GM19240 (cell line): Measurements from ENCODE around the gene DHX38.

Experiments
- DNase-seq: peaks from one replicate; pipeline ENCODE4 v3.0.0; 2011; ENCODE audit warnings: low spot score; ENCODE audit not compliant: insufficient read length

The DHX38 gene

DNA sequence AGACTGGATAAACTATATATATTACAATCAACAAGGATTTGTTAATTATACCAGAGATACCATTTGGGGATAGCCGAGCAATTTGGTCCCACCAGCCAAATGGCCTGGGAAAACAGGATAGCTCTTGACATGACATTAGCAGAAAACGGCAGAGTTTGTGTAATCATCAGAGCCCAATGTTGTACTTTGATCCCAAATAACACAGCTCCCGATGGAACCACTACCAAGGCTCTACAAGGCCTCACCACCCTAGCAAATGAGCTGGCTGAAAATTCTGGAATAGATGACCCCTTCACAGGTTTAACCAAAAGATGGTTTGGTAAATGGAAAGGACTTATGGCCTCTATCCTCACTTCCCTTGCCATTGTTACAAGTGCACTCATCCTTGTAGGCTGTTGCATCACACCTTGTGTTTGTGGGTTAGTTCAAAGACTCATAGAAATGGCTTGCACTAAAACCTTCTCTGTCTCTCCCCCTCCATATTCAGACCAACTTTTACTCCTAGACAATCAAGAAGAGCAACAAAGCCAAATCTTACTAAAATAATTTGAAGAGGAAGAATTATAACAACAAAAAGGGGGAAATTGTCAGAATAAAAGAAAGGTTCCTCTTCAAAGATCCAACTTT, 9.8 kb upstream of the DHX38 start:
- no peak for DNase-seq

DNA sequence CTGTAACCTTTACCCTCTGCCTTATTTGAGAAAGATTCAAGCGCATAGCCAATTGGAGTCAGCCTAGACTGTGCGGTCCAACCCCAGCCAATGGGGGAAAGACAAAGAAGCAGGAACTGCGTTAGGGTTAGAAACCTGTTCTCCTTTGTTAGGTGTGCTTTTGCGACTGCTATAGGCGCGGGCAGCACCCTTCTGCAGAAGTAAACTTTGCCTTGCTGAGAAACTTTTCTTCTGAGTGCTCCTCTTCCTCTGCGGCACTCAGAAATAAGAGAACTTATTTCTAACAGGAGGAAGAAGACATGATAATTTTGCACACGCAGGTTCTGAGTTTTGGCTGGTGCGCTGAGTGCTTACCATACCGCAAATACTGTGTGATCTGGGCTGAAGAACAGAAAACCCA, 9.2 kb upstream of the DHX38 start:
- no peak for DNase-seq

DNA sequence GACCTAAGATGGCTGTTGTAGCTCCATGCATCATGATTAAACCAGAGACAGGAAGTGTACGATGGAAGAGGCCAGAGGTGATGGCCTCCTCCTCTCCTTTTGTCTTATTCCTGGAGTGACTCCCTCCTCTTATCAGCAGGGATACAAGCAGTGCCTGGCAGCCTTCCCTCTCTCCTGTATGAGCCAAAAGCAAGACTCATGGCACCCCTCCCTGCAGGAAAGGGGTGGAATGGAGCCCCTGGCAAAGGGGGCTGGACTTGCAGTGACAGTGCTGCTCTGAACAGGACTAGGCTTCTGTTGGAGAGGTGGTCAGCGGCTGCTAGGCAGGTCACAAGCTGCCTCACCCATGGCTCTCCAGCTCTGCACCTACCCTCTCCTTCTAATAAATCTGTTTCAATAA, 8.6 kb upstream of the DHX38 start:
- DNase-seq = no peak

GRCh38 chr16:72091217-72091616, 2.4 kb upstream of the DHX38 start:
- no peak for DNase-seq

- DNase-seq = no peak
Measured at GRCh38 chr16:72092832-72093447, 707 bp upstream of the DHX38 start.

- DNase-seq = no peak
Measured at GRCh38 chr16:72094266-72094610, 591 bp downstream of the DHX38 start.

DNA sequence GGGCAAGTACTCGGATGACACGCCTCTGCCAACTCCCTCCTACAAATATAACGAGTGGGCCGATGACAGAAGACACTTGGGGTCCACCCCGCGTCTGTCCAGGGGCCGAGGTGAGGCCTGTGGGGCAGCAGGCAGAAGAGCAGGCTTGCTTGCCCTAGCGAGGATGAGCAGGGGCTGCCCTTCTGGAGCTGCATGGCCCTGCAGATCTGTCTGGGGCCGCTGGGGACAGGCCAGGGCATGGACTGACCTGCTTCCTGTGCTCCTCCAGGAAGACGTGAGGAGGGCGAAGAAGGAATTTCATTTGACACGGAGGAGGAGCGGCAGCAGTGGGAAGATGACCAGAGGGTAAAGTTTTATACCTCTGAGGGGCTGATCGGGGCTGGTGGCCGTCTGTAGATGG, 5.3 kb downstream of the DHX38 start:
- no peak for DNase-seq

DNA sequence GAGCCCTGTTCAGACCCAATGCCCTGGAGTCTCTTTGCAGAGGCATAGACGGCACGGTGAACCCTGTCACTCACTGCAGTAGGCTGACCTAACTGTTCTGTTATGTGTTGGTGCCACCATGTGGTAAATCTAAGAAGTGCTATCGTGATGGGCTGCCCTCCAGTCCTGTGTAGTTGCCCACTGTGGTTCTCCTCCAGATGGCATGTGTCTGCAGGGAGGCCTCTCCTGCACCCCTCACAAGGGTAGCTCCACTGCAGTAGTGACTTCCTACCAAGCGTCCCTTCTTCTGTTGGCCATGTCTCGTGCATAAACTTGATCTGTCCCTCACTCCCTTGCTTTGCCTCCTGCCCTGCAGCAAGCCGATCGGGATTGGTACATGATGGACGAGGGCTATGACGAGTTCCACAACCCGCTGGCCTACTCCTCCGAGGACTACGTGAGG, 5.8 kb downstream of the DHX38 start:
- DNase-seq = peak; percentile 38

DNA sequence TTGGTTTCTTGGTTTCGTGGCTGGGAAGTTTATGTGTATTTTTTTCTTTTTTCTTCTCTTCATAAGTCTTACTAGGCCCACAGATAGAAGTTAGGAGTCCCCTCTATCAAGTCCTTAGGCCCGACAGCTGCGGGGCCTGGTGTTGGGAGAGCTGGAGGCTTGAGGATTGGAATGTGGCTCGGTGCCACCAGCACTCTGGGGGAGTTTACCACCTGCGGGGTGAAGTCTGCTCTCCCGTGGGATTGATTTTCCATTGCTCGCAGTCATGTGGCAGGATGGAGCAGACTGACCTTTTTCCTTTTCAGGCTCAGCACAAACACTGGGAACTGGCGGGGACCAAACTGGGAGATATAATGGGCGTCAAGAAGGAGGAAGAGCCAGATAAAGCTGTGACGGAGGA, 7.5 kb downstream of the DHX38 start:
- DNase-seq = no peak

DNA sequence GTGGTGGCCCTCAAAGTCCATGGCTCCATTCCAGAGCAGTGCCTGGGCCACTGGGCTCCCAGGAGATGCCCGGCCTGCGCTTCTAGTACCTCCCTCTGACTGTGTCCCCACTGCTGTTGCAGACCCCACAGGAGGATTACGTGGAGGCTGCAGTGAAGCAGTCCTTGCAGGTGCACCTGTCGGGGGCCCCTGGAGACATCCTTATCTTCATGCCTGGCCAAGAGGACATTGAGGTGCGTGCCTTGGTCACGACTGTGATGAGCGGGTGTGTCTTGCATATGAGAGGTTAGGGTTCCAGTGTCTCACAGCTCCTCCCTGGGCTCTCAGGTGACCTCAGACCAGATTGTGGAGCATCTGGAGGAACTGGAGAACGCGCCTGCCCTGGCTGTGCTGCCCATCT, 11.3 kb downstream of the DHX38 start:
- DNase-seq = no peak

DNA sequence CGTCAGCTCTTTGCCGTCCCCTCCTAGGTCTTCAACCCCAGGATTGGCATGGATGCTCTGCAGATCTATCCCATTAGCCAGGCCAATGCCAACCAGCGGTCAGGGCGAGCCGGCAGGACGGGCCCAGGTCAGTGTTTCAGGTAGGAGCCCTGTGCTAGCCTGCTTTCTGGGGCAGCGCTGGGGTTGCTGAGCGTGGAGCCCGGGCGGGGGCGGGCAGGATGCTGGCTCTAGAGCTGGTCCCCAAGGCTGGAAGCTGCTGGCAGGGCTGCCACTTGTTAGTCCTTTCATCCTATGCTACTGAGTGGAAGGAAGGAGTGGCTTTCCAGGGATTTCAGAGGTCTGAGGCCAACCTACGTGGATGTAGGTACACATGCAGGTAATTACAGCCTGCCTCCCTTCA, 12.3 kb downstream of the DHX38 start:
- no peak for DNase-seq

DNA sequence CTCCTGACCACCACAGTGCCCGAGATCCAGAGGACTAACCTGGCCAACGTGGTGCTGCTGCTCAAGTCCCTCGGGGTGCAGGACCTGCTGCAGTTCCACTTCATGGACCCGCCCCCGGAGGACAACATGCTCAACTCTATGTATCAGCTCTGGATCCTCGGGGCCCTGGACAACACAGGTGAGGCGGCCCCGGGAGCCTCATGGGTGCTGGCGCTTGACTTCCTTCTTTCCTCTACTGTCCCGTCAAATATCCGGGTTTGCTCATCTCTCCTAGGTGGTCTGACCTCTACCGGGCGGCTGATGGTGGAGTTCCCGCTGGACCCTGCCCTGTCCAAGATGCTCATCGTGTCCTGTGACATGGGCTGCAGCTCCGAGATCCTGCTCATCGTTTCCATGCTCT, 13.7 kb downstream of the DHX38 start:
- no peak for DNase-seq

DNA sequence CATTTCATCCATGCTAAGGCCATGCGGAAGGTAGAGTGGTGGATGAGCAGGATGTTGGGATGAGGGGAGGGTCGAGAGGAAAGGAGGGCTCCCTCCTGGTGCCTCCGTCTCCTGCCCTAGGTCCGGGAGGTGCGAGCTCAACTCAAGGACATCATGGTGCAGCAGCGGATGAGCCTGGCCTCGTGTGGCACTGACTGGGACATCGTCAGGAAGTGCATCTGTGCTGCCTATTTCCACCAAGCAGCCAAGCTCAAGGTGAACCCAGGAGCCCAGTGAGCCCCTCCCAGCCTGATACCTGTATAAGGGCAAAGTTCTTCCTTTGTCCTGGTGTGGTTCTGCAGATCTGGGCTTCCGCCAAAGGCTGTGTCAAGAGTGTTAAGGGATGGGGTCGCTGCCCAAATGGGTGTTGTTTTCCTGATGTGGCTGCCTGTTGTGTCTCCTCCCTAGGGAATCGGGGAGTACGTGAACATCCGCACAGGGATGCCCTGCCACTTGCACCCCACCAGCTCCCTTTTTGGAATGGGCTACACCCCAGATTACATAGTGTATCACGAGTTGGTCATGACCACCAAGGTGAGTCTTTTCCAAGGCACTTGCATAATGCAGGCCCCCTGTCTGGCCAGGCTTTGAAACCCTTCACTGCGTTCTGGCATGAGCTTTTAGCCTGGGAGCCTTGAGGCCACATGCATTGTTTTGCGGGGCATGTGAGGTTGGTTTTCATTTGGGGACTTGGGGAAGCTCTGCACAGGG, 14.9 kb downstream of the DHX38 start:
- DNase-seq = no peak

GRCh38 chr16:72109300-72109699, 15.7 kb downstream of the DHX38 start:
- DNase-seq = no peak

- DNase-seq = no peak
Measured at GRCh38 chr16:72109966-72110530, 16.4 kb downstream of the DHX38 start.

- no peak for DNase-seq
Measured at GRCh38 chr16:72110662-72111615, 17.3 kb downstream of the DHX38 start.

- no peak for DNase-seq
Measured at GRCh38 chr16:72111657-72112451, 18.2 kb downstream of the DHX38 start.

DNA sequence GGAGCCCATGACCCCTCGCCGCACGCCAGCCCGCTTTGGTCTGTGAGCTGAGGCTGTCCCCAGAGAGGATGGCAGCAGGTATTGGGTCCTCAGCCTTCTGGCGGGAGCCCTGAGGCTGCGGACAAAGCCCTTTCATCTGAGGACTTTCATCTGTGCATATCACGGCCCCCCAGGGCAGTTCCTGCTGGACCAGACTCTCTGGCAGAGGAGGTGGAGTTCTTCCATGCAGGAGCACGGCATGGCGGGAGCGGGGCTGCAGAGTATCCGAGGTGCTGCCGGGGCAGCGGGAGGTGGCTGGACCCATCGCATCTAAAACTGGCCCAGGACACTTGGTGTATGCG, 18.8 kb downstream of the DHX38 start:
- DNase-seq = no peak

DNA sequence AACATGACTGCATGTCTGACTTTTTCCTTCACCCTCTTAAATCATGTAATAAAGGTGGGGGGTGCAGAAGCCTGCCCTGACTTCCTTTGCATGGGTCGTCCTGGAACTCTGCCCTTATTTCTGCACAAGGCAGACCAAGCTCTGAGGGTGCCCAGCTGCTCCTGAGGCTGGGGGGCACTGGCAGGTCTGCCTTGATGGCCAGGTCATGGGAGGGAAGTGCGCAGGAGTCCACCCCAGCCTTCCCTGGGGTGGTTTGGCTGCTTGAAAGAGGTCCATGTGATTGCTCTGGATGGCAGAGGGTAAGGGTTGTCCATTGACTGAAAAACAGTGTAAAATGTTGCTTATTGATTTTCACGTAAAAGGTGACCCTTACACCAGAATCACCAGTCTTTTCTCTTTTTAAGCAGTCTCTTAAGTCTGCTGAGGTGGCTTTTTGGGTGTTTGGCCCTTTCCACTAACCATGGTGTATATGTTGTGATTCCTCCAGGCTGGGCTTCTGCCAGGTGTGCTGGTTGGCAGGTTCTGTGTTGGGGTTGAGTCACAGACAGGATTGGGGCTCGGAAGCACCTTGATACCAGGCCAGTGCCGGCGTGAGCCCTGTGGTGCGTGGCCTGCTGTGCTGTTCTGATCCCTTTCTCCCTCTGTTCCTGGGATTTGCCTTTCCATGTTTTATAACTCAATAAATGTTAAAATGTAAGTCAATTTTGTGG, 19.4 kb downstream of the DHX38 start:
- DNase-seq = no peak

DNA sequence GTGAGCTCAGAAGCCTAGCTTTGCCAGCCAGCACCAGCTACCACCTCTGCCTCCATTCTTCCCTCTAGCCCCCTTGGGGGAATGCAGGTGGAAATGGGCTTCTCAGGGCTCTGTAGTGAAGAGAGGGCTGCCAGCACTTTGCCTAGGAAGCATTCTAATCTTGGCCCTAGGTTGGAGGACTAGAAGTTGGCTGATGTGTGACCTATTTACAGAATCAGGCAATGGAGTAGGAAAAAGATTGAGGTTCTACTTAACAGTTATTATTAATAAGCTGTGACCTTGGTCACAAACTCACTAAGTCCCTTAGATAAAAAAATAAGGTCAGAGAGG, 19.9 kb downstream of the DHX38 start:
- DNase-seq = no peak
